ENCODE data around the gene SATB2. TPM values are rescaled to one million over a fixed set of nuclear protein-coding genes. Genes with fewer than 3 reads are reported as not detected.

SATB2 gene
- total RNA-seq, 1 experiment from 2014 or later: 13.8 TPM

- ATAC-seq (no peak), DNase-seq (ENCODE audit: low read depth, low spot score) (no peak)
- Histone ChIP-seq H3K9me3 (ENCODE audit: control insufficient read depth in 1 of 2, insufficient read depth in 1 of 2, low read depth in 1 of 2, low read length in 2 of 2) (no peaks in the 10 kb centered on the region), H3K9me2 (ENCODE audit: insufficient read depth) (no peaks in the 10 kb centered on the region), H3K27ac (ENCODE audit: low read depth, low read length) (no peak overlapping the region), H3K4me1 (ENCODE audit: control insufficient read depth in 1 of 2, insufficient read depth in 2 of 2, low read length in 2 of 2) (peaks cover 0 to 3% of the 10 kb centered on the region in 2 experiments; a peak in 1 of 4 replicates), H3K79me2 (ENCODE audit: insufficient read depth, low read length) (no peaks in the 10 kb centered on the region; the same call in 1 of the 2 replicates), H3K9ac (ENCODE audit: low read length) (no peak overlapping the region), H3K27me3 (ENCODE audit: insufficient read depth, low read length) (no peaks in the 10 kb centered on the region), H3K4me3 (replicated peaks in 1 of 2; ENCODE audit: low read depth in 1 of 2, low read length in 2 of 2) (no peak overlapping the region), H2AFZ (ENCODE audit: low read depth, low read length, poor library complexity, severe bottlenecking) (no peak overlapping the region), H3K4me2 (ENCODE audit: low read length) (no peak overlapping the region), H4K20me1 (ENCODE audit: insufficient read depth) (no peaks in the 10 kb centered on the region; the same call in 1 of the 2 replicates), H3K36me3 (ENCODE audit: control insufficient read depth in 1 of 2, insufficient read depth in 2 of 2, low read length in 2 of 2) (no peaks in the 10 kb centered on the region)
- BruUV-seq (replicated peaks): no TSS peak
- ChIA-PET POLR2A (no interaction called here), RAD21 (ENCODE audit: low non-redundant PET in 1 of 2, low total read pairs in 2 of 2, uncharacterized antibody in 2 of 2, unreplicated experiment in 2 of 2) (interaction anchor here in 1 of 2 experiments (0.6 kb wide), 1 partner anchor 616 kb away, joined by 4 read pairs; no protein-coding TSS in a partner anchor), CTCF (no interaction called here)
- TF ChIP-seq EZH2phosphoT487 (IDR thresholded peaks at IDR 0.05; ENCODE audit: borderline replicate concordance): no peak
- no peak for TF ChIP-seq FOSL1 (IDR thresholded peaks at IDR 0.05; ENCODE audit: low read depth)
- TF ChIP-seq CBX3 (IDR thresholded peaks at IDR 0.05; ENCODE audit: low read depth): no peak
- no peak for TF ChIP-seq TCF7L2 (IDR thresholded peaks at IDR 0.05; ENCODE audit: borderline replicate concordance, extremely low read depth, insufficient read depth, insufficient read length)
- TF ChIP-seq EZH2 (IDR thresholded peaks at IDR 0.05): no peak
- TF ChIP-seq, protein P1, sequence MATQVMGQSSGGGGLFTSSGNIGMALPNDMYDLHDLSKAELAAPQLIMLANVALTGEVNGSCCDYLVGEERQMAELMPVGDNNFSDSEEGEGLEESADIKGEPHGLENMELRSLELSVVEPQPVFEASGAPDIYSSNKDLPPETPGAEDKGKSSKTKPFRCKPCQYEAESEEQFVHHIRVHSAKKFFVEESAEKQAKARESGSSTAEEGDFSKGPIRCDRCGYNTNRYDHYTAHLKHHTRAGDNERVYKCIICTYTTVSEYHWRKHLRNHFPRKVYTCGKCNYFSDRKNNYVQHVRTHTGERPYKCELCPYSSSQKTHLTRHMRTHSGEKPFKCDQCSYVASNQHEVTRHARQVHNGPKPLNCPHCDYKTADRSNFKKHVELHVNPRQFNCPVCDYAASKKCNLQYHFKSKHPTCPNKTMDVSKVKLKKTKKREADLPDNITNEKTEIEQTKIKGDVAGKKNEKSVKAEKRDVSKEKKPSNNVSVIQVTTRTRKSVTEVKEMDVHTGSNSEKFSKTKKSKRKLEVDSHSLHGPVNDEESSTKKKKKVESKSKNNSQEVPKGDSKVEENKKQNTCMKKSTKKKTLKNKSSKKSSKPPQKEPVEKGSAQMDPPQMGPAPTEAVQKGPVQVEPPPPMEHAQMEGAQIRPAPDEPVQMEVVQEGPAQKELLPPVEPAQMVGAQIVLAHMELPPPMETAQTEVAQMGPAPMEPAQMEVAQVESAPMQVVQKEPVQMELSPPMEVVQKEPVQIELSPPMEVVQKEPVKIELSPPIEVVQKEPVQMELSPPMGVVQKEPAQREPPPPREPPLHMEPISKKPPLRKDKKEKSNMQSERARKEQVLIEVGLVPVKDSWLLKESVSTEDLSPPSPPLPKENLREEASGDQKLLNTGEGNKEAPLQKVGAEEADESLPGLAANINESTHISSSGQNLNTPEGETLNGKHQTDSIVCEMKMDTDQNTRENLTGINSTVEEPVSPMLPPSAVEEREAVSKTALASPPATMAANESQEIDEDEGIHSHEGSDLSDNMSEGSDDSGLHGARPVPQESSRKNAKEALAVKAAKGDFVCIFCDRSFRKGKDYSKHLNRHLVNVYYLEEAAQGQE (IDR thresholded peaks at IDR 0.05; ENCODE audit: low read depth): no peak
- no peak for TF ChIP-seq SP1 (IDR thresholded peaks at IDR 0.05; ENCODE audit: low read depth)
- no peak for TF ChIP-seq ZNF274 (IDR thresholded peaks at IDR 0.05; ENCODE audit: low read depth, low read length)
- no peak for TF ChIP-seq MAX (IDR thresholded peaks at IDR 0.05)
- TF ChIP-seq ATF3 (IDR thresholded peaks at IDR 0.05): no peak
- TF ChIP-seq EGR1 (IDR thresholded peaks at IDR 0.05; ENCODE audit: low read depth): no peak
- no peak for TF ChIP-seq YY1 (IDR thresholded peaks at IDR 0.05; ENCODE audit: extremely low read depth, insufficient replicate concordance, low read depth, low read length)
- no peak for TF ChIP-seq CEBPB (IDR thresholded peaks at IDR 0.05; ENCODE audit: low read depth)
- TF ChIP-seq SIN3A (IDR thresholded peaks at IDR 0.05; ENCODE audit: low read depth): no peak
- no peak for TF ChIP-seq ZFX (IDR thresholded peaks at IDR 0.05)
- intact Hi-C loops (cut with micrococcal nuclease): no loop called here
Observed at GRCh38 chr2:199273042-199273511, 184.7 kb downstream of the SATB2 start.

Data from HCT116 (cell line).